ENCODE data around the gene ZWILCH.

Gene ZWILCH

DNA sequence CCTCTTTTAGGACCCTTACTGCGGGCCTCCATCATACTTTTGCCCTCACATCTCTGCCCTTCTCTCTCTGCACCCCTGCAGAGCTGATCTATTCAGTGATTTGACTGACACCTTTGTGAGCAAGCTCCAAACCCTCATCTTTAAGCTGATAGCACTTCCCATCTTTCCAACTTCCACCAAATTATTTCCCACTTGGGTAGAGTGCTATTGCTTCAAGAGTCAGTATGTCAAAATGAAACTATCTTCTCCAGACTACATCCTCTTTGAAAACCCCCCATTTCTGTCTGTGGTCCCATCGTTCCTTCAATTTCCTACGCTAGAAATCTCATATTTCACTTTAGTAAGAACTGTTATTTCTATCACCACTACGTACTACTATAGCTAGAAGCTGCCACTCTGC lies 19.7 kb downstream of the ZWILCH start:
- TF ChIP-seq, protein P1, sequence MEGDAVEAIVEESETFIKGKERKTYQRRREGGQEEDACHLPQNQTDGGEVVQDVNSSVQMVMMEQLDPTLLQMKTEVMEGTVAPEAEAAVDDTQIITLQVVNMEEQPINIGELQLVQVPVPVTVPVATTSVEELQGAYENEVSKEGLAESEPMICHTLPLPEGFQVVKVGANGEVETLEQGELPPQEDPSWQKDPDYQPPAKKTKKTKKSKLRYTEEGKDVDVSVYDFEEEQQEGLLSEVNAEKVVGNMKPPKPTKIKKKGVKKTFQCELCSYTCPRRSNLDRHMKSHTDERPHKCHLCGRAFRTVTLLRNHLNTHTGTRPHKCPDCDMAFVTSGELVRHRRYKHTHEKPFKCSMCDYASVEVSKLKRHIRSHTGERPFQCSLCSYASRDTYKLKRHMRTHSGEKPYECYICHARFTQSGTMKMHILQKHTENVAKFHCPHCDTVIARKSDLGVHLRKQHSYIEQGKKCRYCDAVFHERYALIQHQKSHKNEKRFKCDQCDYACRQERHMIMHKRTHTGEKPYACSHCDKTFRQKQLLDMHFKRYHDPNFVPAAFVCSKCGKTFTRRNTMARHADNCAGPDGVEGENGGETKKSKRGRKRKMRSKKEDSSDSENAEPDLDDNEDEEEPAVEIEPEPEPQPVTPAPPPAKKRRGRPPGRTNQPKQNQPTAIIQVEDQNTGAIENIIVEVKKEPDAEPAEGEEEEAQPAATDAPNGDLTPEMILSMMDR (IDR thresholded peaks at IDR 0.05; ENCODE audit: insufficient read depth, missing control alignments): no peak
- FAIRE-seq (no peak), DNase-seq (ENCODE audit: insufficient read length, low spot score) (no peak)

DNA sequence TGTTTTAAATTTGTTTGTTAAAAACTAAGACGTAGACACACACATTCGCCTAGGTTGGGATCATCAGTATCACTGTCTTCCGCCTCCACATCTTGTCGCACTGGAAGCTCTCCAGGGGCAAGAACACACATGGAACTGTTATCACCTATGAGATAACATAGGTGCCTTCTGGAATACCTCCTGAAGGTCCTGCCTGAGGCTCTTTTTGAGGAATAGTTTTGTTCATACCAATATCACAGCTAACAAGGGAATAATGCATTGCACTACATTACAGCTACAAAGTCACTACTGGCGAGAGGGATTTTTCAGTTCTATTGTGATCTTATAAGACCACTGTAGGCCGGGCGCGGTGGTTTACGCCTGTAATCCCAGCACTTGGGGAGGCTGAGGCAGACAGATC lies 29.9 kb downstream of the ZWILCH start:
- TF ChIP-seq, protein P1 (IDR thresholded peaks at IDR 0.05; ENCODE audit: insufficient read depth, missing control alignments): no peak
- DNase-seq (ENCODE audit: insufficient read length, low spot score): no peak
- no peak for FAIRE-seq

DNA sequence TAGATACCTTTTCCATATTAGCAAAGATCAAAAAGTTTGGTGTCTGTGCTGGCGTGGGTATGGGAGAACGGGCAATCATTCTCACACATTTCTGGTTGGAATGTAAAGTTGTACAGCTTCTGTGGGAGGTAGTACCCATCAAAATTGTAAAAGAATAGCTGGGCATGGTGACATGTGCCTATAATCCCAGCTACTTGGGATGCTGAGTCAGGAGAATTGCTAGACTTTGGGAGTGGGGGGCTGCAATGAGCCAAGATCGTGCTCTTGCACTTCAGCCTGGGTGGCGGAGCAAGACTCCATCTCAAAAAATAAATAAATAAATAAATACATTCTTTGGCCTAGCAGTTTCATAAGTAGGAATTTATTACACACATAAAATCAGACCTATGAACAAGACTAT lies 37.8 kb downstream of the ZWILCH start:
- FAIRE-seq: no peak
- no peak for DNase-seq (ENCODE audit: insufficient read length, low spot score)
- TF ChIP-seq, protein P1 (IDR thresholded peaks at IDR 0.05; ENCODE audit: insufficient read depth, missing control alignments): no peak

DNA sequence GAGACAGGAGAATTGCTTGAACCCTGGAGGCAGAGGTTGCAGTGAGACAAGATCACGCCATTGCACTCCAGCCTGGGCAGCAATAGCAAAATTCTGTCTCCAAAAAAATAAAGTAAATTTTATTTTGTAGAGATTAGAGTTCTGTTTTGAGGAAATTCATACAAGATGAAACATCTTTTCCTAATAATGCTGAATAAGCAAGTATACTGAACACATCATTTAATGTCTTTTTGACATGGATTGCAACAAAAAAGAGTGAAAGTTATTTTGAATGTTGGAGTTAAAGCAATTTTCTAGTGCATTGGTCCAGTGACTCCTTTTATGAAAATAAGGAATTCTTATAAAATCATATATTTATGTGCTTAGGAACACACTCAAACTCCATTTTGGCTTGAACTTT lies 40.1 kb downstream of the ZWILCH start:
- no peak for FAIRE-seq
- TF ChIP-seq, protein P1 (IDR thresholded peaks at IDR 0.05; ENCODE audit: insufficient read depth, missing control alignments): no peak
- no peak for DNase-seq (ENCODE audit: insufficient read length, low spot score)

DNA sequence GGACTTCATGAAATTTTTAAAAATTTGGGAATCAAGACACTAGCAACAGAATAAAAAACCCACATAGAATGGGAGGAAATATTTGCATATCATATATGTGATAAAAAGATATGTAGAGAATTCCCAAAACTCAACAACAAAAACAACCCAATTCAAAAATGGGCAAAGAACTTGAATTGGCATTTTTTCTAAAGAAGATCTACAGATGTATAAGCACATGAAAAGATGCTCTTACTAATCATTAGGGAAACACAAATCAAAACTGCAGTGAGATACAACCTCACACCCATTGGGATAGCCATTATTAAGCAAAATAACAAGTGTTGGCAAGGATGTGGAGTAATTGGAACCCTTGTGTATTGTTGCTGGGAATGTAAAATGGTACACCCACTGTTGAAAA lies 50.6 kb downstream of the ZWILCH start:
- FAIRE-seq (no peak), DNase-seq (ENCODE audit: insufficient read length, low spot score) (no peak)
- TF ChIP-seq, protein P1 (IDR thresholded peaks at IDR 0.05; ENCODE audit: insufficient read depth, missing control alignments): no peak

DNA sequence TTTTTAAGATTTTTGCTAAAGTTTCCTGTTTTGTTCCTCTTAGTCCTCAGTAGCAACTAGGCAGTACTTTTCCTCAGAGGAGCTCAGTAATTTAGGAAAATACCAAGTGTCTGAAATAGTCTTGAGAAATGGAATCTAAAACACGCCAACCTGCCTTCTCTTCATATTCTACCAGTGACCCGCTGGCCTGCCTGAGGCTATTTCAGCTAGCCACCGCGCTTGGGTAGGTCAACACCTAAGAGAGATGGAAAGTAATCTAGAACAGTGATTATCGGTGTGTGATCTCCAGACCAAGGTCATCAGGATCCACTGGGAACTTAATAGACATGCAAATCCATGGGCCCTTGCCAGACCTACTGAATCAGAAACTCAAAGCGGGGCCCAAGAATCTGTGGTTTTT lies 53.1 kb downstream of the ZWILCH start:
- FAIRE-seq: no peak
- TF ChIP-seq, protein P1 (IDR thresholded peaks at IDR 0.05; ENCODE audit: insufficient read depth, missing control alignments): no peak
- DNase-seq (ENCODE audit: insufficient read length, low spot score): no peak

DNA sequence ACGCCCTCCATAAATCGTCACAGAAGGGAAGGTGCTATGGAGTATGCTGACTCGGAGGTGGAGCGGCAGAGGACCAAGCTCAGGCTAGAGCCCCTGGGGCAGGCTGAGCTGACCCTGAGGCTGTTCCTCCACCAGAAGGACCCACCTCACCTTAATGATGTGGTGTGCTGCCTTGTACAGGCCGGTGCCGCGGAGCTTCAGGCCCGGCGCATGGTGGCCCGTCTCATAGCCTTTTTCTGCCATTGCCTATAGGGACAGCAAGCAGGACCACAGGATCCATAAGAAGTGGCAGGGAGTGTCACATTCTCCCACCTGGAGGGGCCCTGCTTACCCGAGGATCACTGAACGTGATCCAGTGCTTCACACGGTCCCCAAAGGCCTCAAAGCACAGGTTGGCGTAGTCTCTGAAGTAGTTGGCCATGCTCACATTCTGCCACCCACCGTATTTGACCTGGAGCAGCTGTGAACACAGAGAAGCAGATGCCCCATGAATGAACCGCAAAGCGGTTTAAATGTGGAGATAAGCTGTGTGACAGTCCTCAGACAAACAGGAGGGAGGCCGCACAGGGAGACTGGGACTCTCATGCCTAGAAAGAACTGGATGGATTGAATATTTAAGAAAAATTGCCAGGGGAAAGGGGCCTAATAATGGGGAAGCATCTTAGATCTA lies 55.9 kb downstream of the ZWILCH start:
- TF ChIP-seq, protein P1 (IDR thresholded peaks at IDR 0.05; ENCODE audit: insufficient read depth, missing control alignments): no peak
- no peak for DNase-seq (ENCODE audit: insufficient read length, low spot score)
- FAIRE-seq: no peak

Measured in D721Med (cell line).